ENCODE measurements around the gene SRP68. TPM values are rescaled to one million over a fixed set of nuclear protein-coding genes. Genes with fewer than 3 reads are reported as not detected.

Gene SRP68
- total and polyA plus RNA-seq, 7 experiments from 2014 or later: 69.6 to 105 (median 91.9) TPM

DNA sequence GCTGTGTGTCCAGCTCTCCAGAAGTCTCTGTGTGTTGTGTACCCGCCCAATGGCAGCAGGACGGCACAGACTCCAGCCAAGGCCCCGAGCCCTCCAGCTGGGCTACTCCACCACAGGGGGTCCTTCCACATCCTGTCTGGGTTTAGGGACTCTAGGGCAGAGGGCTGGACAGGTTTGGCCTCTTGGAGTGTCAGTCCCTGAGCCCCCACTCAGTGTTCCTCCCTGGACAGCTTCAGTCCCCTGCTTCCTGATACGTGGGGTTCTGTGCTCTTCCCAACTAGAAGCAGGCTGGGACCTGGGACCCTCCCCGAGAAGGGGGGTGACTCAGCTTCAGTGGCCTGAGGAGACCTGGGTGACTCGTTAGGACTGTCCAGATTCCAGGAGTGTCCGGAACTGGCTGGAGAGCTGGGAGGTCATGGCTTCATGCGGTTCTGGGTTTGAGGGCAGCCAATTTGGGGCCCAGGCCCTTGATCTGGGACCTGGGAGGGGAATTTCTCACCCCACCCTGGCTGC is 67.5 kb downstream of the SRP68 start:
- H3K36me3 ChIP-seq (ENCODE audit: control insufficient read depth in 2 of 3, insufficient read depth in 3 of 3, low read length in 3 of 3): no peaks in the 10 kb centered on the region
- no peak for DNase-seq
- no peak overlapping the region for H3K27ac ChIP-seq (ENCODE audit: low read depth, low read length)
- H3K36me3 Mint-ChIP-seq: peaks cover 0 to 4% (median 0%) of the 10 kb centered on the region in 5 donors
- H3K9me3 ChIP-seq (ENCODE audit: control insufficient read depth in 2 of 3, low read length in 3 of 3): no peaks in the 10 kb centered on the region
- H3K27me3 ChIP-seq (ENCODE audit: control insufficient read depth in 2 of 2, insufficient read depth in 2 of 2, low read length in 2 of 2): no peaks in the 10 kb centered on the region
- no peak overlapping the region for H3K27ac Mint-ChIP-seq
- ChIA-PET POLR2A (interaction anchor here (1.4 to 1.8 kb wide), 4 partner anchors 95 to 150 kb away, joined by 3 to 10 read pairs (median 4); partner anchors contain the start of genes MRPL38 and WBP2), CTCF (interaction anchor here (0.7 to 3.4 kb wide), 15 partner anchors 8 to 394 kb away, joined by 3 to 33 read pairs (median 4); partner anchors contain the start of gene MRPL38)
- H3K4me3 ChIP-seq (ENCODE audit: low read length): no peak overlapping the region
- ATAC-seq: no peak
- no peak overlapping the region for H3K4me3 Mint-ChIP-seq
- H3K4me1 Mint-ChIP-seq: peaks cover 0 to 7% (median 4%) of the 10 kb centered on the region in 7 donors
- H3K4me1 ChIP-seq (ENCODE audit: control insufficient read depth in 2 of 2, insufficient read depth in 2 of 2, low read length in 2 of 2): no peaks in the 10 kb centered on the region
- no peaks in the 10 kb centered on the region for H3K27me3 Mint-ChIP-seq
- peaks cover 0 to 3% (median 0%) of the 10 kb centered on the region in 11 donors for H3K9me3 Mint-ChIP-seq
- intact Hi-C loops (cut with micrococcal nuclease): loop anchor here (1.0 to 2.0 kb wide), 4 partner anchors 26 to 252 kb away; partner anchors contain the start of genes ACOX1 (in 1 of the 2), TEN1 (in 1 of the 2) and WBP2 (in 1 of the 2)

DNA sequence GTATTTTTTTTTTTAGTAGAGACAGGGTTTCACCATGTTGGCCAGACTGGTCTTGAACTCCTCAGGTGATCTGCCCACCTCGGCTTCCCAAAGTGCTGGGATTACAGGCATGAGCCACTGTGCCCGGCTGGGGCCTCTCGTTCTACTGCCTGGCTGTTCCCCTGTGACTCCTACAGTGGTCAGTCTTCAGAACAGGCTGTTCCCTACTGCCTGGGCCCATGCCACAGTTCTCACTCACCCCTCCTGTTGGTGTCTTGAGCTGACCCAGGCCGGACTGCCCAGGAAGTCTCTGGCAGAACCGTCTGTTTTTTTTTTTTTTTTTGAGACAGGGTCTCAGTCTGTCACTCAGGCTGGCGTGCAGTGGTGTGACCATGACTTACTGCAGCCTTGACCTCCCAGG is 68.4 kb downstream of the SRP68 start:
- no peak for DNase-seq
- Mint-ChIP-seq H3K4me1 (peaks cover 0 to 7% (median 4%) of the 10 kb centered on the region in 7 donors), H3K9me3 (peaks cover 0 to 3% (median 0%) of the 10 kb centered on the region in 11 donors), H3K36me3 (peaks cover 0 to 4% (median 0%) of the 10 kb centered on the region in 5 donors), H3K27ac (no peak overlapping the region), H3K4me3 (no peak overlapping the region), H3K27me3 (no peaks in the 10 kb centered on the region)
- no peak for ATAC-seq
- Histone ChIP-seq H3K4me1 (ENCODE audit: control insufficient read depth in 2 of 2, insufficient read depth in 2 of 2, low read length in 2 of 2) (no peaks in the 10 kb centered on the region), H3K27ac (ENCODE audit: low read depth, low read length) (no peak overlapping the region), H3K4me3 (ENCODE audit: low read length) (no peak overlapping the region), H3K9me3 (ENCODE audit: control insufficient read depth in 2 of 3, low read length in 3 of 3) (no peaks in the 10 kb centered on the region), H3K27me3 (ENCODE audit: control insufficient read depth in 2 of 2, insufficient read depth in 2 of 2, low read length in 2 of 2) (no peaks in the 10 kb centered on the region), H3K36me3 (ENCODE audit: control insufficient read depth in 2 of 3, insufficient read depth in 3 of 3, low read length in 3 of 3) (no peaks in the 10 kb centered on the region)
- ChIA-PET CTCF (interaction anchor here (0.6 to 3.4 kb wide), 9 partner anchors 10 to 394 kb away, joined by 3 to 33 read pairs (median 3); partner anchors contain the start of gene MRPL38), POLR2A (interaction anchor here (0.7 to 1.8 kb wide), 2 partner anchors 35 to 94 kb away, joined by 3 to 4 read pairs; no protein-coding TSS in a partner anchor)
- intact Hi-C loops (cut with micrococcal nuclease): loop anchor here in 1 of 2 donors (2.0 kb wide), 1 partner anchor 251 kb away; no protein-coding TSS in a partner anchor

DNA sequence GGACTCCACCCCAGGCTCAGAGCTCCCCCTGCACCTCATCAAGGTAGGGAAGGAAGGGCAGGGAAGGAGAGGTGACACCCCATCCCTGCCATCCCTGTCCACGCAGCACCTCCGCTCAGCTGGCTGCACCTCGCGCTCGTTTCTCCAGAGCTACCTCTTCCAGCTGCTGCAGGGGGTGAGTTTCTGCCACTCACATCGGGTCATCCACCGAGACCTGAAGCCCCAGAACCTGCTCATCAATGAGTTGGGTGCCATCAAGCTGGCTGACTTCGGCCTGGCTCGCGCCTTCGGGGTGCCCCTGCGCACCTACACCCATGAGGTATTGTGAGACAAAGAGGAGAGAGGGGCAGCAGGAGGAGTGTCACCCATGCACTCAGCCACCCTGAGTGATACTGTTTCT is 70.2 kb downstream of the SRP68 start:
- no peak for ATAC-seq
- peaks cover 0 to 3% (median 0%) of the 10 kb centered on the region in 11 donors for H3K9me3 Mint-ChIP-seq
- peak overlapping the region in 1 of 9 donors; percentile 31 for H3K27ac Mint-ChIP-seq
- Histone ChIP-seq H3K9me3 (ENCODE audit: control insufficient read depth in 2 of 3, low read length in 3 of 3) (no peaks in the 10 kb centered on the region), H3K27me3 (ENCODE audit: control insufficient read depth in 2 of 2, insufficient read depth in 2 of 2, low read length in 2 of 2) (no peaks in the 10 kb centered on the region), H3K27ac (ENCODE audit: low read depth, low read length) (no peak overlapping the region), H3K36me3 (ENCODE audit: control insufficient read depth in 2 of 3, insufficient read depth in 3 of 3, low read length in 3 of 3) (no peaks in the 10 kb centered on the region), H3K4me3 (ENCODE audit: low read length) (no peak overlapping the region), H3K4me1 (ENCODE audit: control insufficient read depth in 2 of 2, insufficient read depth in 2 of 2, low read length in 2 of 2) (peaks cover 5% of the 10 kb centered on the region in 2 donors)
- H3K4me1 Mint-ChIP-seq: peaks cover 7 to 18% (median 11%) of the 10 kb centered on the region in 7 donors
- intact Hi-C loops (cut with micrococcal nuclease): no loop called here
- no peaks in the 10 kb centered on the region for H3K27me3 Mint-ChIP-seq
- CTCF ChIA-PET: interaction anchor here (1.0 to 2.9 kb wide), 4 partner anchors 8 to 96 kb away, joined by 3 to 12 read pairs (median 7); no protein-coding TSS in a partner anchor
- DNase-seq: no peak
- POLR2A ChIA-PET: no interaction called here
- peaks cover 0 to 4% (median under 1%) of the 10 kb centered on the region in 5 donors for H3K36me3 Mint-ChIP-seq
- H3K4me3 Mint-ChIP-seq: no peak overlapping the region

- Mint-ChIP-seq H3K27me3 (no peaks in the 10 kb centered on the region), H3K36me3 (peaks cover 0 to 4% (median 2%) of the 10 kb centered on the region in 5 donors), H3K4me1 (peaks cover 14 to 25% (median 20%) of the 10 kb centered on the region in 7 donors), H3K27ac (peak within 1 kb of the TSS in 2 of 9 donors; percentile 12 to 43), H3K4me3 (no peak within 1 kb of the TSS), H3K9me3 (peaks cover 0 to 3% (median 0%) of the 10 kb centered on the region in 11 donors)
- Histone ChIP-seq H3K4me1 (ENCODE audit: control insufficient read depth in 2 of 2, insufficient read depth in 2 of 2, low read length in 2 of 2) (peaks cover 9 to 12% of the 10 kb centered on the region in 2 donors), H3K36me3 (ENCODE audit: control insufficient read depth in 2 of 3, insufficient read depth in 3 of 3, low read length in 3 of 3) (no peaks in the 10 kb centered on the region), H3K9me3 (ENCODE audit: control insufficient read depth in 2 of 3, low read length in 3 of 3) (no peaks in the 10 kb centered on the region), H3K27me3 (ENCODE audit: control insufficient read depth in 2 of 2, insufficient read depth in 2 of 2, low read length in 2 of 2) (no peaks in the 10 kb centered on the region), H3K4me3 (ENCODE audit: low read length) (no peak within 1 kb of the TSS), H3K27ac (ENCODE audit: low read depth, low read length) (no peak within 1 kb of the TSS)
- CTCF ChIA-PET: interaction anchor here (0.6 to 2.9 kb wide), 8 partner anchors 9 to 427 kb away, joined by 3 to 12 read pairs (median 3); partner anchors contain the start of gene UBALD2
- POLR2A ChIA-PET: interaction anchor here (1.1 kb wide), 1 partner anchor 95 kb away, joined by 3 read pairs; no protein-coding TSS in a partner anchor
- DNase-seq: no peak
- intact Hi-C loops (cut with micrococcal nuclease): loop anchor here in 1 of 2 donors (1.0 kb wide), 1 partner anchor 298 kb away; no protein-coding TSS in a partner anchor
- no peak for ATAC-seq
These were observed 71.4 kb downstream of the SRP68 start, which contains the start of gene CDK3 for GRCh38 chr17:76000755-76001521. Gene CDK3, plus strand, starts transcription at chr17:76000855. Its CDS starts 571 bp downstream, at chr17:76001426.

DNA sequence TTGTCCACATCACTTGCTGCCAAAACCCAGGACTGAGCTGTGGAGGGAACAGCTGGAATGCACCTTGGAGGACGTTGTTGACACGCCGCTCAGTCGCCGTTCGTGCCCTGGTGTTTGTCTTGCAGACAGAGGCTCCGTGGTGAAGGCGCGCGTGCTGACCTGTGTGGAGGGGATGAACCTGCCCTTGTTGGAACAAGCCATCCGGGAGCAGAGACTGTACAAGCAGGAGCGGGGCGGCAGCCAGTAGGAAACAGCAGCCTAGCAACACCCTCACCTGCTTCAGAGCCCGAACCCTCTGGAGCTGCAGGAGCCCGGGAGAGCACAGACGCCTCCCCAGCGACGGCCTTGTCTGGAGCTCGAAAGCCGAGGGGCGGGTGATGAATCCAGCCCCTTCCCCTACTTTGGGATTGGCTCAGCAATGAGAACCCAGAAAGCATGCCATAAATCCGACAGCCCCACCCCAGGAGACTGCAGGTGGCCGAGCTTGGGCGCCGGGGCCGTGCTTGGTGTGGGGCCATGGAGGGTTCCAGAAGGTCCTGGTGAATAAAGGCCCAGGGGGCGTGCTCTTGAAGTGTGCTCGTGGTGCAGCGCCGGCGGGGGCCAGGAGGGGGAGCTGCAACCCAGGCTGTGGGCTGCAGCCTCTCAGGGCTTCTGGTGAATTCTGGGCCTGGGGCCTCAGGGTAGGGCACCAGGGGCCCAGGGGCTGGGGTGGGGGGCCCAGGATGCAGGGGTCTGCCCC is 72.1 kb downstream of the SRP68 start:
- Histone ChIP-seq H3K9me3 (ENCODE audit: control insufficient read depth in 2 of 3, low read length in 3 of 3) (no peaks in the 10 kb centered on the region), H3K27ac (ENCODE audit: low read depth, low read length) (no peak overlapping the region), H3K4me1 (ENCODE audit: control insufficient read depth in 2 of 2, insufficient read depth in 2 of 2, low read length in 2 of 2) (peaks cover 9 to 12% of the 10 kb centered on the region in 2 donors), H3K36me3 (ENCODE audit: control insufficient read depth in 2 of 3, insufficient read depth in 3 of 3, low read length in 3 of 3) (no peaks in the 10 kb centered on the region), H3K27me3 (ENCODE audit: control insufficient read depth in 2 of 2, insufficient read depth in 2 of 2, low read length in 2 of 2) (no peaks in the 10 kb centered on the region), H3K4me3 (ENCODE audit: low read length) (no peak overlapping the region)
- DNase-seq (peak; percentile 27 to 76 (median 56)), ATAC-seq (peak; percentile 77)
- H3K27ac Mint-ChIP-seq: peak overlapping the region in 1 of 9 donors; percentile 43
- CTCF ChIA-PET: interaction anchor here (1.0 to 2.9 kb wide), 7 partner anchors 10 to 427 kb away, joined by 3 to 12 read pairs (median 3); partner anchors contain the start of gene UBALD2
- POLR2A ChIA-PET: interaction anchor here (0.5 kb wide), 1 partner anchor 142 kb away, joined by 3 read pairs; no protein-coding TSS in a partner anchor
- H3K36me3 Mint-ChIP-seq: peaks cover 0 to 3% (median 0%) of the 10 kb centered on the region in 5 donors
- peaks cover 0 to under 1% (median 0%) of the 10 kb centered on the region in 11 donors for H3K9me3 Mint-ChIP-seq
- H3K4me3 Mint-ChIP-seq: no peak overlapping the region
- H3K4me1 Mint-ChIP-seq: peaks cover 14 to 25% (median 14%) of the 10 kb centered on the region in 7 donors
- intact Hi-C loops (cut with micrococcal nuclease): loop anchor here in 1 of 2 donors (1.0 kb wide), 1 partner anchor 299 kb away; no protein-coding TSS in a partner anchor
- H3K27me3 Mint-ChIP-seq: no peaks in the 10 kb centered on the region

Data from naive thymus-derived CD4-positive, alpha-beta T cell (primary cell).